GM18861 (cell line): Measurements from ENCODE around the gene NUP214.
"Not testable (repeated sequence)": the region's sequence is repeated elsewhere in the genome, so short reads cannot be mapped to it uniquely, and the experiment has no call there.

Experiments
- ATAC-seq: cut with Tn5 transposase; IDR thresholded peaks from one replicate; pipeline ENCODE4 v1.9.1; 2021; ENCODE audit not compliant: unreplicated experiment

Gene NUP214

DNA sequence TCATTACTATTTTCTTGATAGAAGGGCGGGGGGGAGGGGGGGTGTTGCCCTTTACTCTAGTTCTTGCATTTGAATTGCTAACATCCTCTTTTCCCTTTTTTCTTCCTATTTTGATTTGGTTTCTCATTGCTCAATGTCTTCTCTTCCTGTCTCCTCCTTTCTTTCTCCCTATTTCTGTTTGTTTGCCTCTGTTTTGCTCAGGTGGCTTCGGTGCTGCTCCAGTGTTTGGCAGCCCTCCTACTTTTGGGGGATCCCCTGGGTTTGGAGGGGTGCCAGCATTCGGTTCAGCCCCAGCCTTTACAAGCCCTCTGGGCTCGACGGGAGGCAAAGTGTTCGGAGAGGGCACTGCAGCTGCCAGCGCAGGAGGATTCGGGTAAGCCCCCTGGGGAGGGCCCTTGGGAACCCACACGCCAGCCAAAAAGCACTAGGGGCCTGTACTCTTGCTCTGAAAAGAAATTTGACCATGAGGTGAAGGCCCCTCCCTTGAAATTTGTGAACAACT, 102.6 kb downstream of the NUP214 start:
- ATAC-seq, result no peak

DNA sequence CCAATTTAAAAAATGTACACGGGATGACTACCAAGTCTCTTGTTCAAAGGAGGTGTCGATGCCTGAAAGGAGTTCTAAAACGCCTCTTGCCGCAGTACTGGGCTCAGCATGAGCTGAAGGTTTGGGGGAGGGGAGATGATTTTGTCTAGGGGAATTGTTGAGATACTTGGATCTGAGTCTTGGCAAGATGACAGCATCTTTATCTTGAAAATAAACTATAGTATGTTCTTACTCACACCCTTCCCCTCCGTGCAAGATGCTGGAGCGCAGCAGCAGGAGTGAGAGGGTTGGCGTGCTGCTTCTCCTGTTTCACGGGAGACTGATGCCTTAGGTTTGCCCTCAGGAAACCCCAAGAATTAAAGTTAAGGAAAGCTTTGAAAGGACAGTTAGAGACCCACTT, 103.6 kb downstream of the NUP214 start:
- no peak for ATAC-seq

DNA sequence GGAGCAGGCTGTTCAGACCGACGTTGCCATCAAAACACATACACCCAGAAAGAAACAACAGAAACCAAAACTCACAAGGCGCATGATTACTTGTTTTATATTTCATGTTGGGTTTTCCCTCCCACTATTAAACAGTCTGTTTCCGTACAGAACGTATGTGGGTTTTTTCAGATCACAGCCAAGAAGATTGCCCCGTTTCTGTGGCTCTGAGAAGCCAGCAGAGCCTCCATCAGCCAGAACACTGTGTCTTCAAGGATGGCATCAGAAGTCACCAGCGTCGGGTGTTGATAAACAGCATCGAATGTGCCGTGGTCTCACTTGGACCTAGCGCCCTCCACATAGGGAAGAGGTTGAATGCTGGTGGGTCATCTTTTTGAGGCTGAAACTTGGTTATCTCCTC, 108.2 kb downstream of the NUP214 start:
- ATAC-seq, result no peak

DNA sequence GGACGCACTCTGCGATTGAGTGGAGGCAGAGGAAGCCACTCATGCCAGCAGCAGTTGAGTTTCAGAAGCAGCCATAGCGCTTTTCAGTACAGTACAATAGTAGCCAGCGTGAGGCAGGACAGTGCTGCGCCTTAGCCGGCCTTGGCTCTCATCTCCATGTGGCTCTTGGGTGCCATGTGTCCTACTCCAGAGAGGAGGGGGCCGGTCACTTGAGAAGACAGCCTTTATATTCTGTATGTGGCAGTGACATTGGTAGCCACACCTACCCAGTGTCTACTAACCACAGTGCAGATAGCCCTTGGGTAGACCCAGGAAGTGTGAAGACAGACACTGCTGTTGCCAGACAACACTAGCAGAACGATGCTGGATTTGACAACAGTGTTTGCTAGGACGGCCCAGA, 108.6 kb downstream of the NUP214 start:
- no peak for ATAC-seq

DNA sequence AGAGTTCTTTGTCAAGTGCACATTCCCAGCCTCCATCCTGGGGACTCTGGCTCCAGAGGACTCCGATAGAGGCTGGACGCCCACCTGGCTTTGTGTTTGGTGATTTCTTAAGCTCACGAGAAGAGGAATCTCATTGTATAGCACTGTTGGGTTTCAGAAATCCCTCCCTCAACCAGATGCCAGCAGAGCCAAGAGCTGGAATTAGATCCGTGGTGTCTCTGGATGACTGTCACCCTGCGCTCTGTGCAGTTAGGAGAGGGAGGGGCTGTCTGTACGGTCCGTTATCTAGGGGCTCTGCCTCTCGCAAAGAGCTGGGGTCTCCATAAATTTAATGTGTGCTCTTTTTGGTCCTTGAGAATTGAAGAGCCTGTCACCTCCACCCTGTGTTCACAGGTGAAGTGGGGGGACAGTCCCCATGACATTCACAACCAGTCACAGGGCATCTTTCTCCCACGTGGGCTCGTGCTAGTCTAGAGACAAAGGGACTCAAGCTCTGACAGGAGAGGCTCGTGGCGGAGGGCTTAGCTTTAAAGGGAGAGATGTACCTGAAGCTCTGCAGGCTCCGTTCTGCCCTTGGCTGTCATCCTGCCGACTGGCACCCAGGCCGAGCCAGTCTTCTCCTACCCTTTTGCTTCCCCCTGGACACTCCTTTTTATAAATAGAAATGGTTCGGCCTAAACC, 109.6 kb downstream of the NUP214 start:
- ATAC-seq, result no peak

DNA sequence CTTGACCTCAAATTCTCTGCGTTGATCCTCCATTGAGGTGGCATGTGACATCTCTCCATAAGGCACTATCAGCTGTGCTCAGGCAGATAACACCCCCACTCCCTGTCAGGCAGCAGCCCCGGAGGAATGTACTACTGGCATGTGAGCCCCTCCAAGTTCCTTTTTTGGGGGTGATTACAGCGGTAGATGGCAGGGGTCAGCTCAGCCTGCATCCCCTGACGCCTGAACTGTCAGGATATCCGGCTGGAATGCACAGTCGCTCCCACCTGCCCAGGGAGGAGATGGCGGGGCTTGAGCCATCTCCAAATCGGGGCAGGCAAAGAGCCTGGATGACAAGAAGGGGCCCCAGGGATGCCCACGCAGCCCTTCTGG, 110.1 kb downstream of the NUP214 start:
- no peak for ATAC-seq

DNA sequence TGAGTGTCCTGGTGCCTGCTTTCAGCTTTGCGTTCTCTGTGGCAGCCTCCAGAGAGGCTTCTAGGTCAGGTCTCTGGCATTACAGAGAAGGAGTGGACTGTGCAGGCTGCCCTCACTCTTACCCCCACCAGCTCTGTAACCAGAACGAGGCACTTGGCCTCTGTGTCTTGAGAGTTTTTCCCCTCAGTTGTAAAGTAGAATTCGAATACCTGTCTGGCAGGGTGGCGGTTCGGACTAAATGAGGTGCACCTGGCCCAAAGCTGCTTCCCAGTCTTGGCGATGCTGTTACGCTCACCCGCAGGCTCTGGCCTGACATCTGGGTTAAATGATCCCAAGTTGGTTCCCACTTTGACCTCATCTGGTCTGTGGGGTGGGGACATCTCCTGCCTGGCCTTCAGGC, 110.8 kb downstream of the NUP214 start:
- no peak for ATAC-seq

DNA sequence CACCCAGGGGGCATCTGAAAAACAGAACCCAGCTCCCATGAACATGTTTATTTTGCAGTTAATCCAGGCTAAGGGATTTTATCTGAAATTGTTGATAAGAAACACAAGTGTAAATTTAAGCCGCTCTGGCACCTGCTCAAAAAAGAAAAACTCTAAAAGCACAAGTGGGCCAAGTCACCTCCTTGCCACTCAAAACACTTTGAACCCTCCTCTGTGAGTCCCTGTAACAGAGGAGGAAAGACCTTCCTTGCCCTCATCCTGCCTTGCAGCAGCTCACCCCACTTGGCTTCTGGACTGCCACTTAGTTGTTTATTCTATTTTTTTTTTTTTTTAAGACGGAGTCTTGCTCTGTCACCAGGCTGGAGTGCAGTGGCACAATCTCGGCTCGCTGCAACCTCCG, 111.4 kb downstream of the NUP214 start:
- ATAC-seq, result no peak

DNA sequence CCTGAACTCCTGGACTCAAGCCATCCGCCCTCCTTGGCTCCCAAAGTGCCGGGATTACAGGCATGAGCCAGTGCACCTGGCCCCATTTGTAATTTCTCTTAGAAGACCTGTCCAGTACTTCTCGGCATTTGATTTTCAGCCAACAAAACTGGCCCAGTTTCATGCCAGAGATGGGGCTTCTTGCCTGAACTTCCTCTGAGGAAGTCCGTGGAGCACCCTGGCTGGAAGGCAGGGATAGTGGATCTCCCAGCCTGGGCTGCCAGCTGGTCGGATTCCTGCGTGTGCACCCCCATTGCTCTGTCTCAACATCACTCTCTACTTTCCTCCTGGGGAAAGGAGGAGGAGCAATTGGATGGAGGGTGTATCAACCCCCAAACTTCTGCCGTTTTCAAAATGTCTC, 111.9 kb downstream of the NUP214 start:
- ATAC-seq, result no peak

DNA sequence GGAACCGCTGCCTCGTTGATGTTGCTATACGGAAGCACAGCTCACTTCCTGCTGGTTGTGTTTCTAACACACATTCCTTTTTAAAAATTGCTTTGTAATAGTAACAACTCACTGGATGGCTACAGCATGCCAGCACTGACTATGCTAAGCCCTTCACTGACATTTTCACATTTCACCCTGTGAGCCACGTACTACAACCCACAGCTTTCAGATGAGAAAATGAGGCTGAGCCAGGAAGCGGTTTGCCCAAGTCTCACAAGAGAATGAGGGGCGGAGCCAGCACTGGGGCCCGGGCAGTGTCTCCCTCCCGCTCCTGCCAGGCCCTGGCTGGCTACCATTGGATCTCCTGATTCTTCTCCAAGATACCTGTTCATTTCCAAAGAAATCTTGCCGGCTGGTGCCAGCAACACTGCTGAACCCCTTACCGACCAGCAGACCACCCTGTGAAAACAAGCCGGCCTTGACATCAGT, 112.6 kb downstream of the NUP214 start:
- ATAC-seq, result peak; percentile 75

DNA sequence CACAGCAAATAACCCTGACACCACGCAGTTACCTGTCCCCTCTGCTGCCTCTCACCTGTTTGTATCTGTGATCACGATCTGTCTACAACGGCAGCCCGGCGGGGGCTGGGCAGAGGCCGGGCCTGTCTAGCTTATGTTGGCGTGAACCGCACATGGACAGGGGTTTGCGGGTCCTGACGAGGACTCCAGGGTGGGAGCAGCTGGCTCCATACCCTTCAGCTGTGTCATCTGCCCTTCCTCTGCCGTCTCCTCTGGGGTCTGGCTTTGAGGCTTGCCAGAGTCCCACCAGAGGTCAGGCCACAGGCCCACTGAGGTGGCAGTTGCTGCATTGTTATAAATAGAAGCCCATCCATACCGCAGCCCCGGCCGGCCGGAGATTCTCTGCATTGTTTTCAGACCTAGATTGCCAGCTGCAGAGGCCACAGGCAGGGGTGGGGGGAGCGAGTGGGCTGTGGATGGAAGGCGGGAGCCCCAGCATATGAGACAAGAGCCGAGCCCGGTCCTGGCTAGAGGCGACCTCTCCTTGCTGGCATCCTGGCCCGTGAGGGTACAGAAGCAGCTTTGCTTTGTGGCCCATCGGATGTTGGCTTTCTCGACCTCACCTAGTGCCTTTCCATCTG, 113.1 kb downstream of the NUP214 start:
- ATAC-seq, result peak; percentile 15

DNA sequence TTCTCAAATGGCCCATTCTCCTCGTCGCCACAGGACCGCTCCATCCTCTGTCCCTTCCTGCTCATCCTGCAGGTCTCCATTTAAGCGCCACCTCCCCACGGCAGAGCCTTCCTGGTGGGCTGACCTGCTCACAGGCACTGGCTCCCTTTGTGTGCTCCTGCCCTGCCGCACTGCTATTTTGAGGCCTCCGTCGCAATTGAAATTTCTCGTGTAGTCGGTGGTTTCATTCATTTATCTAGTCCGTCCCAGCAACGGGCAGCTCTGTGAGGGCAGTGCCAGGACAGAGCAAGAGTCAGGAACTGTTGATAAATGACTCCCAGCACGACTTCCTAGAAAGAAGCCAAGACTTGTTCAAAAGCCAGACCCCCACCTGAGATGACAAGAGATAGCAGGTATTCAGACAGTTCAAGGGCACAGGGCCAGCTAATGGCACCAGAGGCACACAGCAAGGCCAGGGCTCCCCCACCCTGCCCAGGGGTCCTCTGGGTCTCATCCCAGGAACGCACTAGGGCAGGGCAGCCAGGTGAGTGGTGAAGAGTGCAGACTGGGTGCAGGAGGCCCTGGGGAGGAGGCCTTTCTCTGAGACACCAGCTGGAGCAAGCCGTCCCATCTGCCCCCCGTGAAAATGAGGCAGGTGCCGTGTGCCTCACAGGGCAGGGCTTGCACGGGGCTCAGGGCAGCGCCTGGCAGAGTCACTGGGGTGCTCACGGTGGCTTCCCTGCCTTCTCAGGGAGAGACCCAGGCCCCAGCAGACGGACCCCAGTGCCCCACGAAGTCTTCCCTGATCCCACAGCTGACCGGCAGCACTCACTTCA, 114.0 kb downstream of the NUP214 start:
- ATAC-seq, result no peak

DNA sequence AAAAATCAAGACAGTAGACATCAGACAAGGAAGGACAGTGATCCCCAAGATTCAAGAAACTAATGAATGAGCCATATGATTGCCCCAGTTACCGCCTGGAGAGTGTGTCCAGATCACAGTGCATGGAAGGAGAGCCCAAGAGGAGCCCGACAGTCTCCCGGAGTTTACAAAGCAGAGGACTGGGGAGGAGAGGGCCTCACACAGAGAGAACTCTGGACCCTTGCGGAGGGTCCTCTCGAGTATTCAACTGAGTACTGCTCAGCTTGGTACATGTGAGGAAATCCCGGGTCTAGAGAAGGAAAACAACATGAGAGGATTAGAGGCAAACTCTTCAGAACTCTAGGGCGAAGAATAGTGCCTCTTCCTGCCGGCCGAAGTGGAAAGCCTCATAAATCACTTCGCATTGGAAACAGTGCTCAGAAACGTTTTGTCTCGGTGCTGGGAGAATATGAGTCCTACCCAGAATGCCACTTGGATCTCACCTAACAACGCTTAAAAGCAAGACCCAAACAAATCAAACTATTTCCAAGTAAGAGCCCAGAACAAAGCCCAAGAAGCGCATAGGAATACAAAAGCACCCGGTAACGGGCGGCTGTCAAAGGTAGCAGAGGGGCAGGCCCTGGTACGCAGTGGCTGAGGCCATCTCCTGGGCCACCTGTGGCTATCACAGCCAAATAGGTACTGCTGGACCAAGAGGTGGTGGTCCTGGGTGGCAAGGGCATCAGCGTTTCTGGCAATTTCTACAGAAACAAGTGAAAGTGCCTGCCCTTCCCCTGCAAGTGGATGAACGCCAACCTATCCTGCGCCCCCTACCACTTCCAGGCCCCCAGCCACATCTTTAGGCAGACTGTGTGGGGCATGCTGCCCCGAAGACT, 114.9 kb downstream of the NUP214 start:
- ATAC-seq, result no peak

DNA sequence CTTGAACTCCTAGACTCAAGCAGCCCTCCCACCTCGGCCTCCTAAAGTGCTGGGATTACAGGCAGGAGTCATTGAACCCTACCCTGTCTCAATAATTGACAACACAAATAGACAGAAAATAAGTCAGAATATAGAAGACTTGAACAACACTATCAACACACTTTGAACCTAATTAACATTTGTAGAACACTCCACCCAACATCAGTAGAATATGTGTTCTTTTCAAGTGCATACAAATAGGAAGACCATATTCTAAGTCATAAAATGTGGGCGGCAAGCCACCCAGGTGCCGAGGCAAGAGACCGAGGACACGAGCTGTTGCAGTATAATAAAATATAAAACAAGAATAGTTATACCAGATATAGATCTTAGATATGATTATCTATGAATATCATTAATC, 118.9 kb downstream of the NUP214 start:
- ATAC-seq, result not testable (repeated sequence)

DNA sequence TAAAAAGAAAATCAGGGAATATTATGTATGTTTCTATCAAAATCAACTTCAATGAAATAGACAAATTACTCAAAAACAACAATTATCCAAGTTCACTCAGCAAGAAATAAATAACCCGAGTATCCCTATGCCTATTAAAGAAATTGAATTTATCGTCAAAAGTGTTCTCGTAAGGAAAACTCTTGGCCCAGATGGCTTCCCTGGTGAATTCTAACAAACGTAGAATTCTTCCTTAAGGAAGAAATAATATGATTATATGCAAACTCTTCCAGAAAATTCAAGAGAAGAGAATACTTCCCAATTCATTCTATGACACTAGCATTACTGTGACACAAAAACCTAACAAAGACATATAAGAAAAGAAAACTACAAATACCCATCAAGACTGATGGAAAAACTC, 121.2 kb downstream of the NUP214 start:
- no peak for ATAC-seq

DNA sequence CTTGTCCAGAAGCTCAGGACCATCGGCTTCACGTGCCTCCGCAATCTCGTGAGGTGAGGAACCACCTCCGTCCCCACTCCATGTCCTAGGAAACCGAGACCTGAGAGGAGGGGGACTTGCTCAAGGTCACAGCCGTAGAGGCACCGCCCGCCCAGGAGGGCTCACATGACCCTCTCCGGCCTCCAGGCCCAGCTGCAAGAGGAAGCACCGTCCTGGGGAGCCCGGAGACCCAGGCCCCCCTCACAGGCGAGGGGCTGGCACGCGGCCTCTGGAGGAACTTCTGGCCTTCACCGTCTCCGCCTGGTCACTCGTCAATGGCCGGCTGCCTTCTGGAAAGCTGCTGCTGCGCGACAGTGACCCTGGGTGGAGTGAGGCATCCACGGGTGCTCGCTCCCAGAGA, 126.7 kb downstream of the NUP214 start:
- no peak for ATAC-seq

DNA sequence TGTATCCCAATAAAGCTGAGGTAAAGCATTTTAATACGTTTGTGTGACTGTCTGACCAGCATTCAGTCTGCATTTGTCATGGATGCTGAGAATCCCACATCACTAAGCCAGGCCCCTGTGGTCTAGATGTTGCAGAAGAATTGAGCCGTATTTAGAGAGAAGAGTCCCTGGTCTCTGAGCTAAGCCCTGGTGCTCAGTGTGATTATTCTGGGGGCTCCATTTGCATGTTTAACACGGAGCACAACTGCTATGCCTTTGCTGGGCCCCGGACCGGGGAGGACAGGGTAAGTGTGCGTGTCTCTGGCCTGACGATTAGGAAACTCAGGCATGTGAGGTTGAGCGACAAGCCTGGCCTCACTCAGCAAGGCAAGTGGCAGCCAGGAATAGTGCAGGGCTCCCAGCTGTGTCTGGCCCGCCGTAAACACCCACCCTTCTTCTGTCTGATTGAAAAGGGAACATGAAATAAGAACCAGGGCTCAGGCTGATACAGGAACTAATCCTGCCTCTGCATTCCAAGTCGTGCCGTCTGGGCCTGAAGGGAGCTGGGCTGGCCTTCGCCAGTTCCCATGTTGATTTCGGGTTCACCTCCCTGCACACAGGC, 128.6 kb downstream of the NUP214 start:
- no peak for ATAC-seq

DNA sequence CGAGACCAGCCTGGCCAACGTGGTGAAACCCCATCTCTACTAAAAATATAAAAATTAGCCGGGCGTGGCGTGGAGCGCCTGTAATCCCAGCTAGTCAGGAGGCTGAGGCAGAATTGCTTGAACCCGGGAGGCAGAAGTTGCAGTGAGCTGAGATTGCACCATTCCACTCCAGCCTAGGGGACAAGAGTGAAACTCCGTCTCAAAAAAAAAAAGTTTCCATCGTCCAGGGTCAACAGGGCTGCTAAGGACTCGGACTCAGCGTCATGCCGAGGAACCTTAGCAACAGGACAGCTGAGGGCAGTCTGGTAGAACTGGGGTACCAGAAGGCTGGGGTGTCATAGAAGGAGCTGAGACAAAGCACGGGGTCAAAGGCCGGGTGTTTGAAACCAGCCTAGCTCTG, 129.2 kb downstream of the NUP214 start:
- ATAC-seq, result no peak

DNA sequence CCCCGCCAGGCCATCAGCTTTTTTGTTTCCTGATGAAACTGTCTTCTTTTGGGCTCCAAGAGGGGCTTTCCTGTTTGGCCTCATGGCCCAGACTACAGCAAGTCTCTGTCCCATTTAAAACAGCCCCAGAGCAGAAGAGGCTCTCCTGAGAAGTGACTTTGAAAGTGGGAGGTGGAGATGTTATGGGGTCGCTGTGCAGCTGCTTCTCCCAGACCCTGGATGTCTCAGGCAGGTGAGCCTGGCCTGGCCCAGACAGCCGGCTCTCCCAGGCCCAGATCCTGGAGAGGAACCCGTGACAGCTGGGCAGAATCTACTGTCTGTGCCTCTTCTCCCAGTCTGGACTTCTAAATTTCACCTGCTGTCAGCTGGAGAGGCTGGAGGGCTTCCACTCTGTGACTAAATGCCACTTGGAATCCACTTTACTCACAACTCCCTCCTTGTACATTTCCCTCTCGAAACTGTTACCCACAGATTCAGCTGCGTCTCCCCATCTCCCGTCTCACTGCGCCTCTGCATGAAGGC, 130.4 kb downstream of the NUP214 start:
- no peak for ATAC-seq

DNA sequence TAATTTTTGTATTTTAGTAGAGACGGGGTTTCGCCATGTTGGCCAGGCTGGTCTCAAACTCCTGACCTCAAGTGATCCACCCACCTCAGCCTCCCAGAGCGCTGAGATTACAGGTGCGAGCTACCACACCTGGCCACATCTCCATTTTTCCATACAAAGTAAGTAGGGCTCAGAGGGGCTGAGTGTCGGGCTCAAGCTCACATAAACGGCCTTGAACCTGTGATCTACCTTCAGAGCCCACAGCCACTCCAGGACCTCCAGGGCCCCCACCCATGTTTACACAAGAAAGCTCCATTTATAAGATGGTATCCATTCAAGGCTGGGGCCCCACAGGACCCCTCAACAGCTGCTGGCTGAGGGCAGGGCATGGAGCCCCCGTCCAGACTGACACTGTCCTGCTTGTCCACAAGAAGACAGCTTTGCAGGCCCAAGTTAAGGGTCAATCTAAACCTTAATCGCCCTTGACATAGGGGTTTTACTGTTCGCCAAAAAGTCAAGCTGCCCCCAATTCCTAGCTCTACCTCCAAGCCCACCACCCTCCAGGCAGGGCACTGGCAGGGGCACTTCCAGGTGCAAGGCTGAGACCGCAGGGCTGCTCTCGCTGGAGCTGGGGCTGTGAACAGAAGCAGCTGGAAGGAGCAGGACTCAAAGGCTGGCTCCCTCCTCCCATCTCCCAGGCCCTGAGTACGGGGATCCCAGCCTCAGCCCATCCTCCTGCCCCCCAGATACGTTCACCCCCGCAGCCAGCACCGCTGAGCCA, 132.1 kb downstream of the NUP214 start:
- ATAC-seq, result no peak
